ENCODE measurements around the gene GPX7. TPM values are rescaled to one million over a fixed set of nuclear protein-coding genes. Genes with fewer than 3 reads are reported as not detected.

The GPX7 gene
- total RNA-seq, 4 donors from 2014 or later, result 1.7 to 13.0 (median 6.6) TPM

GRCh38 chr1:52628614-52629324, 26.6 kb downstream of the GPX7 start:
- no peak for TF ChIP-seq CTCF (IDR thresholded peaks at IDR 0.05 in 4 of 5, conservative IDR thresholded peaks at IDR 0.05 in 1 of 5)
- no peak for TF ChIP-seq POLR2A (IDR thresholded peaks at IDR 0.05)
- in situ Hi-C loops (cut with MboI; ENCODE audit: low sequenced_read_pairs in 4 of 4), result no loop called here
- DNase-seq (no peak), ATAC-seq (no peak)
- Histone ChIP-seq H3K27me3 (no peaks in the 10 kb centered on the region), H3K4me1 (peaks cover 0 to 13% of the 10 kb centered on the region in 2 donors), H3K36me3 (no peaks in the 10 kb centered on the region), H3K9me3 (no peaks in the 10 kb centered on the region), H3K4me3 (no peak overlapping the region), H3K27ac (no peak overlapping the region)
- intact Hi-C loops (cut with DNase I; ENCODE audit: low total_unique reads), result no loop called here

GRCh38 chr1:52629325-52629643, 27.1 kb downstream of the GPX7 start:
- Histone ChIP-seq H3K36me3 (no peaks in the 10 kb centered on the region), H3K4me3 (no peak overlapping the region), H3K27ac (no peak overlapping the region), H3K27me3 (no peaks in the 10 kb centered on the region), H3K4me1 (peaks cover 0 to 13% of the 10 kb centered on the region in 2 donors), H3K9me3 (no peaks in the 10 kb centered on the region)
- intact Hi-C loops (cut with DNase I; ENCODE audit: low total_unique reads) (no loop called here), in situ Hi-C loops (cut with MboI; ENCODE audit: low sequenced_read_pairs in 4 of 4) (no loop called here)
- TF ChIP-seq CTCF (IDR thresholded peaks at IDR 0.05 in 4 of 5, conservative IDR thresholded peaks at IDR 0.05 in 1 of 5) (no peak), POLR2A (IDR thresholded peaks at IDR 0.05) (no peak)
- DNase-seq (no peak), ATAC-seq (no peak)

DNA sequence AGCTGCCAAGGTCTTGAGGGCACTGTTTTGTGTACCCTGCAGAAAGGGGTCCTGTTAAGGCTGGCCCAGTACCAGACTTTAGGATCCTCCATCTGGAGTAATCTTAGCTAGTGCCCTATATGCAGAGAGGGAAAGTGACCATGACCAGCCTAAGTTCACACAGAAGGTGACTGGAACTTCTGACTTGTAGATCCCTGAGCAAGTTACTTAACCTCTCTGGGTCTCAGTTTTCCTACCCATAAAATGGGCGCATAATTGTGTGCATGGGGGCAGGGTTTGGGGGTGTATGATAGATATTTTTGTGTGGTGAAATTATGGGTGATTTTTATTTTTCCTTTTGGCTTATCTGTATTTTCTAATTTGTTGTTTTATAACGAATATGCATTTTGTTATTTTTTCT, 27.5 kb downstream of the GPX7 start:
- no peak overlapping the region for H3K27ac ChIP-seq
- no peaks in the 10 kb centered on the region for H3K27me3 ChIP-seq
- no peak for DNase-seq
- intact Hi-C loops (cut with DNase I; ENCODE audit: low total_unique reads) (no loop called here), in situ Hi-C loops (cut with MboI; ENCODE audit: low sequenced_read_pairs in 4 of 4) (no loop called here)
- H3K4me1 ChIP-seq, result peaks cover 0 to 13% of the 10 kb centered on the region in 2 donors
- H3K4me3 ChIP-seq, result no peak overlapping the region
- no peaks in the 10 kb centered on the region for H3K36me3 ChIP-seq
- ATAC-seq, result no peak
- TF ChIP-seq CTCF (IDR thresholded peaks at IDR 0.05 in 4 of 5, conservative IDR thresholded peaks at IDR 0.05 in 1 of 5) (no peak), POLR2A (IDR thresholded peaks at IDR 0.05) (no peak)
- H3K9me3 ChIP-seq, result no peaks in the 10 kb centered on the region

DNA sequence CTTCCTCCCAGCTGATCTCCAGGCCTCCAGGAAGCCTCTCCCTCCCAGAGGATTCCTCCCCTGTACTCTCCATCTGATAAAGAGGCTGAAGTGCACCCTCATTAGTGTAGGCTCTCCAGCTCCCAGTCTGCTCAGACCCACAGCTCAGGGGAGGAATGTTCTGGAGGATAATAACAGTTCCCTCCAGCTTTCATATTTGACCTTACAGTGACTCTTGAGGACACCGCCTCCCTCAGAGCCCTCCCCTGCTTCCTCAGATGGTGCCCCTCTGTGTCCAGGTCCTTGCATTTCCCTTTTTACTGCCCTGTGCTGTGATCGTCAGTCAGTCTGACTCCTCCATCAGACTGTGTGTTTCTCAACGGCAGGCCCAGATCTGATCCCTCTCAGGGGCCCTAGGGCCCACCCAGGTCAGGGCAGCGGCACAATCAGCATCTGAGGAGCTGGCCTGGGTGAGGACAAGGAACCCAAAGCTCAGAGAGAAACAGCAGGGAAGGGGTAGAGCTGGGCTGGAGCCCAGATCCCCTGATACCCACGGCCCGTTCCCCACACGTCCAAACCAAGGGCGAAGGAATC, 29.7 kb downstream of the GPX7 start:
- no peak overlapping the region for H3K27ac ChIP-seq
- peaks cover 4 to 17% of the 10 kb centered on the region in 2 donors for H3K4me1 ChIP-seq
- in situ Hi-C loops (cut with MboI; ENCODE audit: low sequenced_read_pairs in 4 of 4), result no loop called here
- H3K9me3 ChIP-seq, result no peaks in the 10 kb centered on the region
- no peaks in the 10 kb centered on the region for H3K27me3 ChIP-seq
- ATAC-seq, result no peak
- no peak overlapping the region for H3K4me3 ChIP-seq
- DNase-seq, result no peak
- no peaks in the 10 kb centered on the region for H3K36me3 ChIP-seq
- TF ChIP-seq CTCF (IDR thresholded peaks at IDR 0.05 in 4 of 5, conservative IDR thresholded peaks at IDR 0.05 in 1 of 5) (no peak), POLR2A (IDR thresholded peaks at IDR 0.05) (no peak)
- intact Hi-C loops (cut with DNase I; ENCODE audit: low total_unique reads), result no loop called here
